HG03520 (cell line): ENCODE measurements around the gene KRTDAP.

ENCODE experiments used
- ATAC-seq: cut with Tn5 transposase; IDR thresholded peaks from one replicate; pipeline ENCODE4 v1.9.1; 2021; ENCODE audit warnings: mild to moderate bottlenecking, moderate library complexity; ENCODE audit not compliant: unreplicated experiment

Gene KRTDAP

GRCh38 chr19:35490364-35490763, at the start of gene KRTDAP:
TSS of gene KRTDAP (minus strand) at chr19:35490464. CDS start at chr19:35490442, 22 bp downstream.
- ATAC-seq: no peak

- no peak for ATAC-seq
These were observed 49.6 kb upstream of the KRTDAP start for GRCh38 chr19:35539850-35540249.

- ATAC-seq: no peak
These were observed 49.0 kb upstream of the KRTDAP start for GRCh38 chr19:35539314-35539713.

GRCh38 chr19:35534803-35535480, 44.7 kb upstream of the KRTDAP start:
- no peak for ATAC-seq

GRCh38 chr19:35533822-35534392, 43.6 kb upstream of the KRTDAP start:
- ATAC-seq: no peak

GRCh38 chr19:35533201-35533821, 43.0 kb upstream of the KRTDAP start, which contains the start of gene GAPDHS:
TSS of gene GAPDHS (plus strand) at chr19:35533456. CDS start at chr19:35533528, 72 bp downstream.
- ATAC-seq: no peak

- no peak for ATAC-seq
These were observed 41.0 kb upstream of the KRTDAP start for GRCh38 chr19:35531291-35531690.

- ATAC-seq: no peak
These were observed 39.3 kb upstream of the KRTDAP start for GRCh38 chr19:35529241-35530218.

GRCh38 chr19:35528218-35529038, 38.2 kb upstream of the KRTDAP start, which contains the start of gene SBSN:
TSS of gene SBSN (minus strand) at chr19:35528311. CDS start at chr19:35528281, 30 bp downstream.
- no peak for ATAC-seq

- ATAC-seq: no peak
These were observed 35.6 kb upstream of the KRTDAP start for GRCh38 chr19:35525873-35526272.

GRCh38 chr19:35524181-35524837, 34.0 kb upstream of the KRTDAP start:
- no peak for ATAC-seq

GRCh38 chr19:35522745-35523327, 32.6 kb upstream of the KRTDAP start:
- no peak for ATAC-seq

GRCh38 chr19:35521124-35521743, 31.0 kb upstream of the KRTDAP start:
- no peak for ATAC-seq

- no peak for ATAC-seq
These were observed 29.0 kb upstream of the KRTDAP start for GRCh38 chr19:35519291-35519690.

- ATAC-seq: no peak
These were observed 28.0 kb upstream of the KRTDAP start for GRCh38 chr19:35518313-35518712.

- no peak for ATAC-seq
These were observed 27.1 kb upstream of the KRTDAP start for GRCh38 chr19:35517342-35517741.

- no peak for ATAC-seq
These were observed 26.0 kb upstream of the KRTDAP start for GRCh38 chr19:35516310-35516709.

- no peak for ATAC-seq
These were observed 24.1 kb upstream of the KRTDAP start for GRCh38 chr19:35514282-35514809.
